Uterus (tissue), 4 donors: ENCODE data around the gene TTC22. TPM values are rescaled to one million over a fixed set of nuclear protein-coding genes. Genes with fewer than 3 reads are reported as not detected.
"Not testable (repeated sequence)": the region's sequence is repeated elsewhere in the genome, so short reads cannot be mapped to it uniquely, and the experiment has no call there.

ENCODE experiments used
- DNase-seq, 2 donors: peaks; one replicate each; pipeline ENCODE4 v3.0.0-alpha.2; 2019 to 2020
- H3K27ac ChIP-seq, 2 donors: fragments of 200-600 bp; sonication (generic); 1 replicate in 1 of 2; 2 replicates in 1 of 2; pipeline ENCODE4 v1.5.1; 2016 to 2018
- H3K27me3 ChIP-seq, 2 donors: fragments of 200-600 bp; sonication (generic); one replicate each; pipeline ENCODE4 v1.5.1; 2018 to 2019; ENCODE audit warnings: control low read depth in 1 of 2
- H3K36me3 ChIP-seq, 2 donors: fragments of 200-600 bp; sonication (generic); one replicate each; pipeline ENCODE4 v1.5.1; 2019; ENCODE audit warnings: control low read depth in 1 of 2
- H3K4me1 ChIP-seq, 2 donors: fragments of 200-600 bp; sonication (generic); one replicate each; pipeline ENCODE4 v1.5.1; 2018 to 2019; ENCODE audit warnings: control low read depth in 1 of 2
- H3K4me3 ChIP-seq, 2 donors: fragments of 200-600 bp; sonication (generic); 1 replicate in 1 of 2; 2 replicates in 1 of 2; pipeline ENCODE4 v1.5.1; 2018 to 2019; ENCODE audit warnings: mild to moderate bottlenecking in 1 of 2
- H3K9me3 ChIP-seq, 2 donors: fragments of 200-600 bp; sonication (generic); one replicate each; pipeline ENCODE4 v1.5.1; 2019; ENCODE audit warnings: control low read depth in 1 of 2
- POLR2A ChIP-seq, 2 donors: fragments of 450-650 bp; IDR thresholded peaks; one replicate each; pipeline ENCODE4 v1.6.1; 2016; ENCODE audit warnings: antibody characterized with exemption in 2 of 2, mild to moderate bottlenecking in 1 of 2, moderate library complexity in 1 of 2
- intact Hi-C: fragments of 100-400 bp; cut with DNase I; formaldehyde crosslinking; loops from one replicate; pipeline ENCODE4 v1.15.1; 2023; ENCODE audit warnings: low total_unique reads
- total RNA-seq, 4 donors: library from RNA; depleted of rRNA in 3 of 4; stranded (reverse); fragments of >200 nt in 3 of 4; gene quantifications; one replicate each; pipeline versions ENCODE4 v1.1.0 to v1.2.4, GENCODE V29; 2014 to 2023
- TF ChIP-seq, protein P1 (sequence below), 4 experiments: fragments of 200-600 bp in 2 of 4; fragments of 450-650 bp in 2 of 4; sonication (generic) in 2 of 4; IDR thresholded peaks; one replicate each; pipeline ENCODE4 v1.5.1; 2016 to 2019; ENCODE audit warnings: antibody characterized with exemption in 4 of 4, mild to moderate bottlenecking in 2 of 4, moderate library complexity in 1 of 4
- donor health status: DM: yes; HTN: yes; CAD: no.

TTC22 gene
- total RNA-seq, 4 donors from 2014 or later: 3.2 to 5.3 TPM; not detected in 2

DNA sequence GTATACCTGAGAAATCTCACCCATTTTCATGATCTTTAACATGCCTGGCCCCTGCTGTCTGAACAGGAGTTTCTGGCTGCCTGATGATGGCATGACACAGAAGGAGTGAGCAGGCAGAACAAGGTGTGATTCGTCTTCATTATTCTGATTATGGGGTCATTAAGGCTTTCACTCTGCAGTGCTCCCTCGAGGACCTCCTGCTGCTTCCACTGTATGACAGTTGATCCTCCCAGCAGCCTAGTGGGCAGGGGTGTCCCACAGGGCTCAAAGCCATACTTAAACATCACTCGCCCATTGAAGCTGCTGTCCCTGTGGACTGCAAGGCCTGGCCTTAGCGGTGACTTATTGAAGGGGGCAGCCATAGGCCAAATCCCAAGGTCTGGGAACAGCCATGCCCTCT is 24.1 kb downstream of the TTC22 start:
- Histone ChIP-seq H3K9me3 (no peaks in the 10 kb centered on the region), H3K36me3 (no peaks in the 10 kb centered on the region), H3K4me3 (no peak overlapping the region), H3K27me3 (no peaks in the 10 kb centered on the region), H3K4me1 (no peaks in the 10 kb centered on the region), H3K27ac (no peak overlapping the region)
- intact Hi-C loops: no loop called here
- TF ChIP-seq, protein P1, sequence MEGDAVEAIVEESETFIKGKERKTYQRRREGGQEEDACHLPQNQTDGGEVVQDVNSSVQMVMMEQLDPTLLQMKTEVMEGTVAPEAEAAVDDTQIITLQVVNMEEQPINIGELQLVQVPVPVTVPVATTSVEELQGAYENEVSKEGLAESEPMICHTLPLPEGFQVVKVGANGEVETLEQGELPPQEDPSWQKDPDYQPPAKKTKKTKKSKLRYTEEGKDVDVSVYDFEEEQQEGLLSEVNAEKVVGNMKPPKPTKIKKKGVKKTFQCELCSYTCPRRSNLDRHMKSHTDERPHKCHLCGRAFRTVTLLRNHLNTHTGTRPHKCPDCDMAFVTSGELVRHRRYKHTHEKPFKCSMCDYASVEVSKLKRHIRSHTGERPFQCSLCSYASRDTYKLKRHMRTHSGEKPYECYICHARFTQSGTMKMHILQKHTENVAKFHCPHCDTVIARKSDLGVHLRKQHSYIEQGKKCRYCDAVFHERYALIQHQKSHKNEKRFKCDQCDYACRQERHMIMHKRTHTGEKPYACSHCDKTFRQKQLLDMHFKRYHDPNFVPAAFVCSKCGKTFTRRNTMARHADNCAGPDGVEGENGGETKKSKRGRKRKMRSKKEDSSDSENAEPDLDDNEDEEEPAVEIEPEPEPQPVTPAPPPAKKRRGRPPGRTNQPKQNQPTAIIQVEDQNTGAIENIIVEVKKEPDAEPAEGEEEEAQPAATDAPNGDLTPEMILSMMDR (IDR thresholded peaks at IDR 0.05): no peak
- TF ChIP-seq POLR2A (IDR thresholded peaks at IDR 0.05): no peak
- DNase-seq: no peak

DNA sequence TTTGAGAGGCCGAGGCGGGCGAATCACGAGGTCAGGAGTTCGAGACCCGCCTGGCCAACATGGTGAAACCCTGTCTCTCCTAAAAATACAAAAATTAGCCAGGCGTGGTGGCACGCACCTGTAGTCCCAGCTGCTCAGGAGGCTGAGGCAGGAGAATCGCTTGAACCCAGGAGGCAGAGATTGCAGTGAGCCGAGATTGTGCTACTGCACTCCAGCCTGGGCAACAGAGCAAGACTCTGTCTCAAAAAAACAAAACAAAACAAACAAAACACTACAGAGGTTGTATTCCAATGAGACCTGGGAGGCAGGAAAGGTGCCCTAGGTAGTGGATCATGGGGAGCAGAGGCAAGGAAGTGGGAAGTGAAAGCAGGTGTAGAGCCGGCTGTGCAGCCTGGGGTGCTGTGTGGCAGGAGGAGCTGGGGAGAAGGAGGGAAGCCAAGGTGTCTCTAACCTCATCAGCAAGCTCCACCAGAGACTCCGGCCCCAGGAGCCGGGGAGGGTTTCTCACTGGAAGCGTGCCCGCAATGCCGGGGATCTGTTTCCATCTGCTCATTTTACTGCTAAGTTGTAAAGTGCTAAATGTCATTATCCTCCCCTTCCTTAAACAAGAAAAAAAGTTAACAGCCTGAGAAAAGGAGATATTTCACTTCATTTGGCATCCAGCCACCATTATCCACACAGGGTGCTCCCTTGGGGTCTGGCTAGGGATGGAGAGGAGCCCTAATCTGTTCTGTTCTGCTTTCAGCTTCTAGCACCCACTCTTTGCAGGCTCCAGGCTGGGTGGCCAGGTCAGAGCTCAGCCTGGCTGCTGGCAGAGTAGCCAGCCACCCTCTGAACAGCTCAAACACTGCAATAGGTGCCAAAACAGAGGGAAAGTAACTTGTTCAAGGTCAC is 25.0 kb downstream of the TTC22 start:
- H3K36me3 ChIP-seq, intact Hi-C loops, H3K9me3 ChIP-seq, DNase-seq, H3K4me1 ChIP-seq, H3K27ac ChIP-seq, H3K27me3 ChIP-seq, H3K4me3 ChIP-seq: not testable (repeated sequence)

DNA sequence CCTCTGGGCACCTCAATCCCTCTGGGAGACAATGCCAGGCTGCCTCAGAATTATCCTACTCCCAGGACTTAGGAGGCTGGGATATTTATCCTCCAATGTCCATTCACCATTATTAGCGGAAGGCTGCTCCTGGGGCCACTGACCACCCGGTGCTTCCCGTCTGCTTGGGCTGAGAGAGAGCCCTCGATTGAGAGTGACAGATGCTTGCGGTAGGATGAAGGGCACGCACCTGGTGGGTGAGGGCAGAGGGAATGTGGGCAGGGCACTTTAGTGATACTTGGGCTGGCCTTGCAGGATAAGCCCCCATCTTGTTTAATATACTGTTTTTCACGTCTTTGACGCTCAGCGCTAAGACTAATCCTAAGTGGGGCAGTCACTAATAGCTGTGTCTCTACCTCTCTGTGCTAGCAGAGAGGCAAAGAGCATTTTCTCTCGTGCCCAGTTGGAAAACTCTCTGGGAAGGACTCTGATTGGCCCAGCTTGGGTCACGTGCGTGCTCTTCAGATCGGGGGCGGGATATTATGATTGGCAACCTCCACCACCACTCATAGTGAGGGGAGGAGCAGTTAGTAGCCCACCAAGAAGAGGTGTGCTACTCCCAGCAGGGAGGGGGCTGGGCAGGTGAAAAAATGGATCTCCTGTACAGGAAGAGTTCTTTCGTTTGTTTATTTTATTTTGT is 26.2 kb downstream of the TTC22 start:
- Histone ChIP-seq H3K36me3 (no peaks in the 10 kb centered on the region), H3K4me3 (no peak overlapping the region), H3K27ac (no peak overlapping the region), H3K9me3 (no peaks in the 10 kb centered on the region), H3K27me3 (no peaks in the 10 kb centered on the region), H3K4me1 (no peaks in the 10 kb centered on the region)
- no peak for DNase-seq
- intact Hi-C loops: no loop called here
- TF ChIP-seq POLR2A (IDR thresholded peaks at IDR 0.05): no peak
- TF ChIP-seq, protein P1 (IDR thresholded peaks at IDR 0.05): no peak

DNA sequence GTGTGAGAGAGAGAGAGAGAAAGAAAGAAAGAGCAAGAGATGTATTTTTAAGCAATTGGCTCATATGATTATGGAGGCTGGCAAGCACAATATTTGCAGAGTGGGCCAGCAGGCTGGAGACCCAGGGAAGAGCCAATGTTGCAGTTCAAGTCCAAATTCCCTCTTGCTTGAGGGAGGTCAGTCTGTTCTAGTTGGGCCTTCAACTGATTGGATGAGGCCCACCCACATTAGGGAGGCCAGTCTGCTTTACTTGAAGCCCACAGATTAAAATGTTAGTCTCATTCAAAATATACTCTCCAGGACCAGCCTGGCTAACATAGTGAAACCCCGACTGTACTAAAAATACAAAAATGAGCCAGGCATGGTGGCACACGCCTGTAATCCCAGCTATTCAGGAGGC is 28.2 kb downstream of the TTC22 start:
- Histone ChIP-seq H3K4me1 (no peaks in the 10 kb centered on the region), H3K9me3 (no peaks in the 10 kb centered on the region), H3K36me3 (no peaks in the 10 kb centered on the region), H3K27me3 (no peaks in the 10 kb centered on the region), H3K4me3 (no peak overlapping the region), H3K27ac (no peak overlapping the region)
- DNase-seq: no peak
- intact Hi-C loops: no loop called here
- TF ChIP-seq, protein P1 (IDR thresholded peaks at IDR 0.05): no peak
- TF ChIP-seq POLR2A (IDR thresholded peaks at IDR 0.05): no peak

DNA sequence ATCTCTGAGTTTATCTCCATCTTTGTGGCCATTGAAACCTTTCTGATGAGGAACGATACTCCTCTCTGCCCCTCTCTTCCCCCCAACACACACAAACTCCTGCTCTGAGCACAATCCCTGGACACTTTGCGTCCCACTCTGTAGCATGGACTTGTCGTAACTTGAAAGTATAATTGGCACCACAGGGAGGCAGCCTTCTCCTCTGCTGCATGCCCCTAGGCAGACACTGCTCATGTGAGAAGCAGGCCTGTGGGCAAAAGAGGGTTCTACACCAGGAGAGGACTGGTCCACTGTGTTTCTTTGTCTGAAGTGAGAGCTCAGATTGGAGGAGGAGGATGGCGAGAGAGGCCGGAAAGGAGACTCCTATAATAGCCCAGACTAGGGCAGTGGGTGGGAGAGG is 33.0 kb downstream of the TTC22 start:
- Histone ChIP-seq H3K27me3 (no peaks in the 10 kb centered on the region), H3K36me3 (no peaks in the 10 kb centered on the region), H3K9me3 (no peaks in the 10 kb centered on the region), H3K4me3 (no peak overlapping the region), H3K4me1 (no peaks in the 10 kb centered on the region), H3K27ac (no peak overlapping the region)
- intact Hi-C loops: no loop called here
- DNase-seq: no peak
- no peak for TF ChIP-seq POLR2A (IDR thresholded peaks at IDR 0.05)
- TF ChIP-seq, protein P1 (IDR thresholded peaks at IDR 0.05): no peak
